Uterus (tissue), 4 donors: Measurements from ENCODE around the gene LRRC53. TPM values are rescaled to one million over a fixed set of nuclear protein-coding genes. Genes with fewer than 3 reads are reported as not detected.

Experiments used
- DNase-seq, 2 donors: peaks; one replicate each; pipeline ENCODE4 v3.0.0-alpha.2; 2019 to 2020
- H3K27ac ChIP-seq, 2 donors: fragments of 200-600 bp; sonication (generic); 1 replicate in 1 of 2; 2 replicates in 1 of 2; pipeline ENCODE4 v1.5.1; 2016 to 2018
- H3K27me3 ChIP-seq, 2 donors: fragments of 200-600 bp; sonication (generic); one replicate each; pipeline ENCODE4 v1.5.1; 2018 to 2019; ENCODE audit warnings: control low read depth in 1 of 2
- H3K36me3 ChIP-seq, 2 donors: fragments of 200-600 bp; sonication (generic); one replicate each; pipeline ENCODE4 v1.5.1; 2019; ENCODE audit warnings: control low read depth in 1 of 2
- H3K4me1 ChIP-seq, 2 donors: fragments of 200-600 bp; sonication (generic); one replicate each; pipeline ENCODE4 v1.5.1; 2018 to 2019; ENCODE audit warnings: control low read depth in 1 of 2
- H3K4me3 ChIP-seq, 2 donors: fragments of 200-600 bp; sonication (generic); 1 replicate in 1 of 2; 2 replicates in 1 of 2; pipeline ENCODE4 v1.5.1; 2018 to 2019; ENCODE audit warnings: mild to moderate bottlenecking in 1 of 2
- H3K9me3 ChIP-seq, 2 donors: fragments of 200-600 bp; sonication (generic); one replicate each; pipeline ENCODE4 v1.5.1; 2019; ENCODE audit warnings: control low read depth in 1 of 2
- CTCF ChIP-seq, 4 experiments: fragments of 200-600 bp in 2 of 4; fragments of 450-650 bp in 2 of 4; sonication (generic) in 2 of 4; IDR thresholded peaks; one replicate each; pipeline ENCODE4 v1.5.1; 2016 to 2019; ENCODE audit warnings: antibody characterized with exemption in 4 of 4, mild to moderate bottlenecking in 2 of 4, moderate library complexity in 1 of 4
- POLR2A ChIP-seq, 2 donors: fragments of 450-650 bp; IDR thresholded peaks; one replicate each; pipeline ENCODE4 v1.6.1; 2016; ENCODE audit warnings: antibody characterized with exemption in 2 of 2, mild to moderate bottlenecking in 1 of 2, moderate library complexity in 1 of 2
- intact Hi-C: fragments of 100-400 bp; cut with DNase I; formaldehyde crosslinking; loops from one replicate; pipeline ENCODE4 v1.15.1; 2023; ENCODE audit warnings: low total_unique reads
- total RNA-seq, 4 donors: library from RNA; depleted of rRNA in 3 of 4; stranded (reverse); fragments of >200 nt in 3 of 4; gene quantifications; one replicate each; pipeline versions ENCODE4 v1.1.0 to v1.2.4, GENCODE V29; 2014 to 2023
- donor health status: DM: yes; HTN: yes; CAD: no.

The LRRC53 gene
- total RNA-seq, 4 donors from 2014 or later = 0.21 TPM; not detected in 3

GRCh38 chr1:74463333-74463988, 49.0 kb downstream of the LRRC53 start:
- no peak for DNase-seq
- intact Hi-C loops = no loop called here
- TF ChIP-seq CTCF (IDR thresholded peaks at IDR 0.05) = no peak
- no peak for TF ChIP-seq POLR2A (IDR thresholded peaks at IDR 0.05)
- no peaks in the 10 kb centered on the region for H3K36me3 ChIP-seq
- H3K9me3 ChIP-seq = no peaks in the 10 kb centered on the region
- no peak overlapping the region for H3K4me3 ChIP-seq
- H3K27me3 ChIP-seq = no peaks in the 10 kb centered on the region
- H3K27ac ChIP-seq = peak overlapping the region in 1 of 2 donors; percentile 36
- H3K4me1 ChIP-seq = no peaks in the 10 kb centered on the region

GRCh38 chr1:74457253-74457652, 55.2 kb downstream of the LRRC53 start:
- Histone ChIP-seq H3K36me3 (no peaks in the 10 kb centered on the region), H3K27ac (no peak overlapping the region), H3K4me1 (no peaks in the 10 kb centered on the region), H3K9me3 (no peaks in the 10 kb centered on the region), H3K27me3 (no peaks in the 10 kb centered on the region), H3K4me3 (no peak overlapping the region)
- no peak for TF ChIP-seq CTCF (IDR thresholded peaks at IDR 0.05)
- no peak for TF ChIP-seq POLR2A (IDR thresholded peaks at IDR 0.05)
- intact Hi-C loops = no loop called here
- no peak for DNase-seq

- Histone ChIP-seq H3K4me1 (no peaks in the 10 kb centered on the region), H3K27ac (no peak overlapping the region), H3K9me3 (no peaks in the 10 kb centered on the region), H3K36me3 (no peaks in the 10 kb centered on the region), H3K27me3 (no peaks in the 10 kb centered on the region), H3K4me3 (no peak overlapping the region)
- intact Hi-C loops = no loop called here
- DNase-seq = no peak
- TF ChIP-seq CTCF (IDR thresholded peaks at IDR 0.05) (no peak), POLR2A (IDR thresholded peaks at IDR 0.05) (no peak)
Measured at GRCh38 chr1:74455390-74455789, 57.0 kb downstream of the LRRC53 start.

- Histone ChIP-seq H3K4me1 (no peaks in the 10 kb centered on the region), H3K27me3 (no peaks in the 10 kb centered on the region), H3K36me3 (no peaks in the 10 kb centered on the region), H3K4me3 (no peak overlapping the region), H3K9me3 (no peaks in the 10 kb centered on the region), H3K27ac (no peak overlapping the region)
- intact Hi-C loops = no loop called here
- no peak for DNase-seq
- no peak for TF ChIP-seq POLR2A (IDR thresholded peaks at IDR 0.05)
- no peak for TF ChIP-seq CTCF (IDR thresholded peaks at IDR 0.05)
Measured at GRCh38 chr1:74453277-74453676, 59.1 kb downstream of the LRRC53 start.

- H3K36me3 ChIP-seq = no peaks in the 10 kb centered on the region
- intact Hi-C loops = no loop called here
- no peaks in the 10 kb centered on the region for H3K27me3 ChIP-seq
- H3K4me3 ChIP-seq = no peak overlapping the region
- TF ChIP-seq CTCF (IDR thresholded peaks at IDR 0.05) (no peak), POLR2A (IDR thresholded peaks at IDR 0.05) (no peak)
- DNase-seq = no peak
- H3K4me1 ChIP-seq = no peaks in the 10 kb centered on the region
- H3K27ac ChIP-seq = no peak overlapping the region
- no peaks in the 10 kb centered on the region for H3K9me3 ChIP-seq
Measured at GRCh38 chr1:74452035-74452434, 60.4 kb downstream of the LRRC53 start.
